ENCODE results near the gene KLHL10. TPM values are rescaled to one million over a fixed set of nuclear protein-coding genes. Genes with fewer than 3 reads are reported as not detected.
A peak's percentile ranks its signal among the peaks of the same experiment; 100 is the strongest.

Gene KLHL10
- total and polyA plus RNA-seq, 8 donors, result 0.06 to 0.43 (median 0.23) TPM; not detected in 2

GRCh38 chr17:41893384-41893783 is 55.8 kb downstream of the KLHL10 start:
- Histone ChIP-seq H3K36me3 (peaks cover 0 to 100% of the 10 kb centered on the region in 2 donors), H3K4me3 (no peak overlapping the region), H3K4me1 (no peaks in the 10 kb centered on the region), H3K27me3 (no peaks in the 10 kb centered on the region), H3K27ac (no peak overlapping the region), H3K9me3 (no peaks in the 10 kb centered on the region)
- TF ChIP-seq CTCF (IDR thresholded peaks at IDR 0.05), result no peak
- intact Hi-C loops (cut with DNase I), result no loop called here
- DNase-seq (no peak), ATAC-seq (no peak)

GRCh38 chr17:41894791-41895331 is 57.2 kb downstream of the KLHL10 start:
- H3K27ac ChIP-seq, result no peak overlapping the region
- no peaks in the 10 kb centered on the region for H3K9me3 ChIP-seq
- no peaks in the 10 kb centered on the region for H3K4me1 ChIP-seq
- H3K27me3 ChIP-seq, result no peaks in the 10 kb centered on the region
- ATAC-seq, result peak; percentile 26
- H3K36me3 ChIP-seq, result peaks cover 0 to 100% of the 10 kb centered on the region in 2 donors
- no peak overlapping the region for H3K4me3 ChIP-seq
- DNase-seq, result peak in 1 of 4 donors; percentile 30
- intact Hi-C loops (cut with DNase I), result no loop called here
- TF ChIP-seq CTCF (IDR thresholded peaks at IDR 0.05), result no peak

GRCh38 chr17:41895617-41896016 is 58.0 kb downstream of the KLHL10 start:
- Histone ChIP-seq H3K4me1 (no peaks in the 10 kb centered on the region), H3K9me3 (no peaks in the 10 kb centered on the region), H3K27ac (no peak overlapping the region), H3K36me3 (peaks cover 0 to 100% of the 10 kb centered on the region in 2 donors), H3K4me3 (no peak overlapping the region), H3K27me3 (no peaks in the 10 kb centered on the region)
- DNase-seq (peak in 2 of 4 donors; percentile 34 to 46), ATAC-seq (peak; percentile 22)
- intact Hi-C loops (cut with DNase I), result no loop called here
- no peak for TF ChIP-seq CTCF (IDR thresholded peaks at IDR 0.05)

- H3K27ac ChIP-seq, result no peak overlapping the region
- H3K36me3 ChIP-seq, result peaks cover 0 to 100% of the 10 kb centered on the region in 2 donors
- no peak overlapping the region for H3K4me3 ChIP-seq
- no peak for TF ChIP-seq CTCF (IDR thresholded peaks at IDR 0.05)
- no peak for ATAC-seq
- H3K27me3 ChIP-seq, result no peaks in the 10 kb centered on the region
- H3K9me3 ChIP-seq, result no peaks in the 10 kb centered on the region
- intact Hi-C loops (cut with DNase I), result no loop called here
- no peaks in the 10 kb centered on the region for H3K4me1 ChIP-seq
- DNase-seq, result no peak
These were observed 59.1 kb downstream of the KLHL10 start for GRCh38 chr17:41896726-41897125.

Other genes starting within 250 kb of the KLHL10 start
- gene KRT16, start 225.1 kb upstream of the KLHL10 start, total RNA-seq, result 1 to 10 TPM in 1 of 2 donors, under 1 TPM in 1; 0.65 to 1.0 TPM
- gene KRT16, start 225.1 kb upstream of the KLHL10 start, polyA plus RNA-seq (ENCODE audit: insufficient read length in 6 of 6), result not detected
- 10 to 100 TPM; 14.2 to 85.6 TPM for gene KRT17, start 213.2 kb upstream of the KLHL10 start, total RNA-seq
- gene KRT17, start 213.2 kb upstream of the KLHL10 start, polyA plus RNA-seq (ENCODE audit: insufficient read length in 6 of 6), result 10 to 100 TPM in 1 of 6 donors, 1 to 10 TPM in 5; 4.1 to 28.1 (median 5.0) TPM
- gene EIF1, start 148.9 kb upstream of the KLHL10 start, total RNA-seq, result 100 to 1,000 TPM; 728 to 773 TPM
- gene EIF1, start 148.9 kb upstream of the KLHL10 start, polyA plus RNA-seq (ENCODE audit: insufficient read length in 6 of 6), result 100 to 1,000 TPM; 697 to 782 (median 720) TPM
- gene GAST, start 125.5 kb upstream of the KLHL10 start, total RNA-seq, result not detected
- not detected for gene GAST, start 125.5 kb upstream of the KLHL10 start, polyA plus RNA-seq (ENCODE audit: insufficient read length in 6 of 6)
- under 1 TPM; 0.16 to 0.32 TPM for gene HAP1, start 103.2 kb upstream of the KLHL10 start, total RNA-seq
- gene HAP1, start 103.2 kb upstream of the KLHL10 start, polyA plus RNA-seq (ENCODE audit: insufficient read length in 6 of 6), result under 1 TPM; 0.40 to 0.90 (median 0.71) TPM
- gene JUP, start 51.1 kb upstream of the KLHL10 start, total RNA-seq, result 100 to 1,000 TPM in 1 of 2 donors, 10 to 100 TPM in 1; 94.2 to 148 TPM
- gene JUP, start 51.1 kb upstream of the KLHL10 start, polyA plus RNA-seq (ENCODE audit: insufficient read length in 6 of 6), result 100 to 1,000 TPM in 5 of 6 donors, 10 to 100 TPM in 1; 97.9 to 125 (median 119) TPM
- gene P3H4, start 25.9 kb upstream of the KLHL10 start, total RNA-seq, result 10 to 100 TPM; 19.1 to 27.8 TPM
- gene P3H4, start 25.9 kb upstream of the KLHL10 start, polyA plus RNA-seq (ENCODE audit: insufficient read length in 6 of 6), result 10 to 100 TPM; 28.5 to 47.1 (median 32.8) TPM
- 100 to 1,000 TPM in 1 of 2 donors, 10 to 100 TPM in 1; 82.1 to 129 TPM for gene FKBP10, start 24.8 kb upstream of the KLHL10 start, total RNA-seq
- 100 to 1,000 TPM; 130 to 169 (median 146) TPM for gene FKBP10, start 24.8 kb upstream of the KLHL10 start, polyA plus RNA-seq (ENCODE audit: insufficient read length in 6 of 6)
- 10 to 100 TPM; 30.6 to 34.7 TPM for gene NT5C3B, start 1.6 kb upstream of the KLHL10 start, total RNA-seq
- 100 to 1,000 TPM in 1 of 6 donors, 10 to 100 TPM in 5; 87.7 to 101 (median 90.3) TPM for gene NT5C3B, start 1.6 kb upstream of the KLHL10 start, polyA plus RNA-seq (ENCODE audit: insufficient read length in 6 of 6)
- gene KLHL11, start 27.6 kb downstream of the KLHL10 start, total RNA-seq, result 10 to 100 TPM; 11.0 to 13.3 TPM
- 1 to 10 TPM; 8.7 to 9.9 (median 9.9) TPM for gene KLHL11, start 27.6 kb downstream of the KLHL10 start, polyA plus RNA-seq (ENCODE audit: insufficient read length in 6 of 6)
- gene ACLY, start 81.1 kb downstream of the KLHL10 start, total RNA-seq, result 100 to 1,000 TPM; 129 to 204 TPM
- gene ACLY, start 81.1 kb downstream of the KLHL10 start, polyA plus RNA-seq (ENCODE audit: insufficient read length in 6 of 6), result 100 to 1,000 TPM in 1 of 6 donors, 10 to 100 TPM in 5; 73.0 to 101 (median 81.8) TPM
- gene ODAD4, start 92.8 kb downstream of the KLHL10 start, total RNA-seq, result 1 to 10 TPM in 1 of 2 donors, under 1 TPM in 1; 0.73 to 3.2 TPM
- gene ODAD4, start 92.8 kb downstream of the KLHL10 start, polyA plus RNA-seq (ENCODE audit: insufficient read length in 6 of 6), result 1 to 10 TPM; 4.4 to 7.8 (median 6.7) TPM
- 10 to 100 TPM; 61.5 to 64.9 TPM for gene CNP, start 129.0 kb downstream of the KLHL10 start, total RNA-seq
- gene CNP, start 129.0 kb downstream of the KLHL10 start, polyA plus RNA-seq (ENCODE audit: insufficient read length in 6 of 6), result 10 to 100 TPM; 53.4 to 75.4 (median 62.6) TPM
- gene DNAJC7, start 179.6 kb downstream of the KLHL10 start, total RNA-seq, result 10 to 100 TPM; 62.1 to 82.0 TPM
- 100 to 1,000 TPM; 131 to 161 (median 141) TPM for gene DNAJC7, start 179.6 kb downstream of the KLHL10 start, polyA plus RNA-seq (ENCODE audit: insufficient read length in 6 of 6)
- 10 to 100 TPM; 29.6 to 32.3 TPM for gene NKIRAS2, start 182.3 kb downstream of the KLHL10 start, total RNA-seq
- 10 to 100 TPM; 43.0 to 50.1 (median 46.9) TPM for gene NKIRAS2, start 182.3 kb downstream of the KLHL10 start, polyA plus RNA-seq (ENCODE audit: insufficient read length in 6 of 6)
- 1 to 10 TPM in 1 of 2 donors, under 1 TPM in 1; 0.58 to 1.2 TPM for gene C17orf113, start 212.8 kb downstream of the KLHL10 start, total RNA-seq
- gene C17orf113, start 212.8 kb downstream of the KLHL10 start, polyA plus RNA-seq (ENCODE audit: insufficient read length in 6 of 6), result 1 to 10 TPM; 3.5 to 5.2 (median 4.5) TPM